ENCODE data around the gene TUBB3. TPM values are rescaled to one million over a fixed set of nuclear protein-coding genes. Genes with fewer than 3 reads are reported as not detected.
A peak's percentile ranks its signal among the peaks of the same experiment; 100 is the strongest.

Gene TUBB3
- total and polyA plus RNA-seq, 9 of the 15 experiments (the other 6 are each of a cell fraction or from before 2014, with no cell fraction given) = 0.18 to 12.5 (median 5.0) TPM

- TF ChIP-seq CBFB (CRISPR knock-in tag; IDR thresholded peaks at IDR 0.05) (0 out of 2 replicates have a peak, but pooled peaks have one; percentile 50), NR4A1 (CRISPR knock-in tag; IDR thresholded peaks at IDR 0.05) (no peak), NR4A1 (tag; IDR thresholded peaks at IDR 0.05) (no peak), HDGF (IDR thresholded peaks at IDR 0.05) (0 out of 2 replicates have a peak, but pooled peaks have one; percentile 23), FOSL1 (tag; conservative IDR thresholded peaks at IDR 0.05) (no peak), ZNF778 (CRISPR knock-in tag; IDR thresholded peaks at IDR 0.05) (no peak), SNIP1 (IDR thresholded peaks at IDR 0.05; ENCODE audit: low read depth) (no peak), E2F6 (IDR thresholded peaks at IDR 0.05; ENCODE audit: borderline replicate concordance in 1 of 2, extremely low read depth in 1 of 2, insufficient read depth in 1 of 2, insufficient read length in 1 of 2, low read depth in 1 of 2, low read length in 1 of 2, poor library complexity in 1 of 2, severe bottlenecking in 1 of 2) (peak; percentile 51 to 69), FOXM1 (IDR thresholded peaks at IDR 0.05; ENCODE audit: low read depth) (no peak), FOXM1 (CRISPR knock-in tag; IDR thresholded peaks at IDR 0.05; ENCODE audit: low read depth) (peak; percentile 6; the same call in 1 of the 2 replicates), MYC (IDR thresholded peaks at IDR 0.05; ENCODE audit: low read depth, low read length) (no peak; the same call in 1 of the 2 replicates), MYC (CRISPR knock-in tag; IDR thresholded peaks at IDR 0.05; ENCODE audit: borderline replicate concordance, low read depth) (peak; percentile 64; the same call in 1 of the 2 replicates), PRMT5 (CRISPR knock-in tag; IDR thresholded peaks at IDR 0.05) (no peak), THAP12 (CRISPR knock-in tag; IDR thresholded peaks at IDR 0.05) (no peak), PHF8 (IDR thresholded peaks at IDR 0.05; ENCODE audit: borderline replicate concordance, low read length) (no peak), TAF9B (IDR thresholded peaks at IDR 0.05; ENCODE audit: partially characterized antibody) (no peak), NONO (IDR thresholded peaks at IDR 0.05; ENCODE audit: low read depth in 2 of 2, low read length in 1 of 2) (no peak), KDM1A (IDR thresholded peaks at IDR 0.05) (peak; percentile 70 to 73)
These were observed 48.5 kb downstream of the TUBB3 start (continued) for GRCh38 chr16:89971495-89972243.

Data from K562 (cell line).